ENCODE results near the gene TTLL3.
A peak's percentile ranks its signal among the peaks of the same experiment; 100 is the strongest.
"Not testable (repeated sequence)": the region's sequence is repeated elsewhere in the genome, so short reads cannot be mapped to it uniquely, and the experiment has no call there.

Gene TTLL3

GRCh38 chr3:9837701-9838582, 27.9 kb downstream of the TTLL3 start:
- no peak for DNase-seq (ENCODE audit: low read depth, low spot score)

GRCh38 chr3:9838856-9839255, 28.8 kb downstream of the TTLL3 start:
- DNase-seq (ENCODE audit: low read depth, low spot score): no peak

- no peak for DNase-seq (ENCODE audit: low read depth, low spot score)
Observed at GRCh38 chr3:9841015-9841414, 31.0 kb downstream of the TTLL3 start.

- DNase-seq (ENCODE audit: low read depth, low spot score): peak; percentile 99
Observed at GRCh38 chr3:9843715-9844438, 33.8 kb downstream of the TTLL3 start, which contains the start of gene RPUSD3. RPUSD3 (minus strand) TSS chr3:9844008; CDS start chr3:9843990, 18 bp downstream.

- no peak for DNase-seq (ENCODE audit: low read depth, low spot score)
Observed at GRCh38 chr3:9846231-9846630, 36.2 kb downstream of the TTLL3 start.

- DNase-seq (ENCODE audit: low read depth, low spot score): no peak
Observed at GRCh38 chr3:9846931-9847488, 36.9 kb downstream of the TTLL3 start.

GRCh38 chr3:9847870-9848269, 37.8 kb downstream of the TTLL3 start:
- DNase-seq (ENCODE audit: low read depth, low spot score): not testable (repeated sequence)

GRCh38 chr3:9848860-9849259, 38.8 kb downstream of the TTLL3 start:
- DNase-seq (ENCODE audit: low read depth, low spot score): peak; percentile 43

- not testable (repeated sequence) for DNase-seq (ENCODE audit: low read depth, low spot score)
Observed at GRCh38 chr3:9851383-9851782, 41.3 kb downstream of the TTLL3 start.

- DNase-seq (ENCODE audit: low read depth, low spot score): not testable (repeated sequence)
Observed at GRCh38 chr3:9851926-9852325, 41.9 kb downstream of the TTLL3 start.

- DNase-seq (ENCODE audit: low read depth, low spot score): no peak
Observed at GRCh38 chr3:9852528-9852927, 42.5 kb downstream of the TTLL3 start.

GRCh38 chr3:9854291-9854940, 44.4 kb downstream of the TTLL3 start:
- DNase-seq (ENCODE audit: low read depth, low spot score): not testable (repeated sequence)

GRCh38 chr3:9855594-9855993, 45.5 kb downstream of the TTLL3 start:
- DNase-seq (ENCODE audit: low read depth, low spot score): no peak

- DNase-seq (ENCODE audit: low read depth, low spot score): no peak
Observed at GRCh38 chr3:9859530-9860025, 49.5 kb downstream of the TTLL3 start.

GRCh38 chr3:9861201-9861600, 51.1 kb downstream of the TTLL3 start:
- no peak for DNase-seq (ENCODE audit: low read depth, low spot score)

GRCh38 chr3:9861626-9862130, 51.6 kb downstream of the TTLL3 start:
- DNase-seq (ENCODE audit: low read depth, low spot score): no peak

- peak; percentile 37 for DNase-seq (ENCODE audit: low read depth, low spot score)
Observed at GRCh38 chr3:9862391-9863057, 52.5 kb downstream of the TTLL3 start.

- DNase-seq (ENCODE audit: low read depth, low spot score): no peak
Observed at GRCh38 chr3:9863058-9863772, 53.2 kb downstream of the TTLL3 start.

- DNase-seq (ENCODE audit: low read depth, low spot score): peak; percentile 95
Observed at GRCh38 chr3:9864200-9864927, 54.3 kb downstream of the TTLL3 start.
